Brain microvascular endothelial cell (primary cell): ENCODE measurements around the gene ACOXL.

Experiments
- DNase-seq: peaks from one replicate; pipeline ENCODE4 v3.0.0-alpha.2; 2020
- H3K27ac ChIP-seq: fragments of 250-450 bp; sonication (Bioruptor Pico); 2 replicates; pipeline ENCODE4 v1.5.1; 2020; ENCODE audit warnings: mild to moderate bottlenecking, moderate library complexity
- H3K27me3 ChIP-seq: fragments of 250-450 bp; sonication (Bioruptor Pico); replicated peaks from 2 replicates; pipeline ENCODE4 v1.5.1; 2020; ENCODE audit warnings: mild to moderate bottlenecking
- H3K36me3 ChIP-seq: fragments of 250-450 bp; sonication (Bioruptor Pico); replicated peaks from 2 replicates; pipeline ENCODE4 v1.5.1; 2020; ENCODE audit warnings: mild to moderate bottlenecking
- H3K4me3 ChIP-seq: 2 replicates; pipeline ENCODE4 v1.5.1; 2011; ENCODE audit warnings: low read depth, mild to moderate bottlenecking, control low read depth, low read length, moderate library complexity
- in situ Hi-C: cut with HindIII; loops from 2 replicates; pipeline ENCODE4 v1.10.0; 2017; ENCODE audit warnings: low sequenced_read_pairs, low pct_ligation_motif_present
- TF ChIP-seq, protein P1 (sequence below): IDR thresholded peaks from 2 replicates; pipeline ENCODE4 v1.5.1; 2011; ENCODE audit warnings: low read depth, mild to moderate bottlenecking, moderate library complexity, low read length, control low read depth, inconsistent platforms; ENCODE audit errors: missing control alignments

ACOXL gene

DNA sequence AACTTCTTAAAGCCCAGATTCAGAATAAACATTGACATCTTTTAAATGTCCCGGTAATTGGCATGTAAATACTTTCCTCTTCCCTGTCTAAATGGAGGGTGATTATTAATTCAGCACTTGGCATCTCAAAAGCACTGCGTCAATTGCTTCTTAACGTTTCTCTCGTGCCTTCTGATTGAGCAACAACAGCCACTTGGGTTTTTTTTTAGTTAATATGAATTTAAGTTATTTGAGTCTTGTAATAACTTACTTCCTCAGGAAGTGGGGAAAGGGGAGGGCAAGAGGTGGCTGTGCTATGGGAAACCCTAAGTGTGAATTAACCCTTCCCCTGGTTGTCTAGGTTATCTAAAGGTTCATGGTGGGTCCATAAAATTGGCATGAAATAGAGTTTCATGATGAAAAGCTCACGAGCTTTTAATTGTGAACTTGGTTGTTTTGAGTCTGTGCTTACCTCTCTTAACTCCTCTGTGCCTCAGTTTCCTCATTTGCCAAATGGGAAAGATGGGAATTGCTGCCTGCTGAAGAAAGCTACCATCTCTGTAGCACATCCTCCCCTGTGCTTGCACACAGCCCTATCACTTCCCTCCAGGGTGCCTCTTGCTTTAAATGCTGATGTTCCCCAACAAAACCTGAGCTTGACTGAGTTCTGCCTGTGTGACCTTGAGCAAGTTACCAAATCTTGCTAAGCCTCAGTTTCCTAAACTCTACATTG, 262.0 kb downstream of the ACOXL start:
- H3K27me3 ChIP-seq: peaks cover 23% of the 10 kb centered on the region
- in situ Hi-C loops: no loop called here
- H3K36me3 ChIP-seq: no peaks in the 10 kb centered on the region
- no peak overlapping the region for H3K27ac ChIP-seq
- H3K4me3 ChIP-seq: no peak overlapping the region
- DNase-seq: no peak
- TF ChIP-seq, protein P1, sequence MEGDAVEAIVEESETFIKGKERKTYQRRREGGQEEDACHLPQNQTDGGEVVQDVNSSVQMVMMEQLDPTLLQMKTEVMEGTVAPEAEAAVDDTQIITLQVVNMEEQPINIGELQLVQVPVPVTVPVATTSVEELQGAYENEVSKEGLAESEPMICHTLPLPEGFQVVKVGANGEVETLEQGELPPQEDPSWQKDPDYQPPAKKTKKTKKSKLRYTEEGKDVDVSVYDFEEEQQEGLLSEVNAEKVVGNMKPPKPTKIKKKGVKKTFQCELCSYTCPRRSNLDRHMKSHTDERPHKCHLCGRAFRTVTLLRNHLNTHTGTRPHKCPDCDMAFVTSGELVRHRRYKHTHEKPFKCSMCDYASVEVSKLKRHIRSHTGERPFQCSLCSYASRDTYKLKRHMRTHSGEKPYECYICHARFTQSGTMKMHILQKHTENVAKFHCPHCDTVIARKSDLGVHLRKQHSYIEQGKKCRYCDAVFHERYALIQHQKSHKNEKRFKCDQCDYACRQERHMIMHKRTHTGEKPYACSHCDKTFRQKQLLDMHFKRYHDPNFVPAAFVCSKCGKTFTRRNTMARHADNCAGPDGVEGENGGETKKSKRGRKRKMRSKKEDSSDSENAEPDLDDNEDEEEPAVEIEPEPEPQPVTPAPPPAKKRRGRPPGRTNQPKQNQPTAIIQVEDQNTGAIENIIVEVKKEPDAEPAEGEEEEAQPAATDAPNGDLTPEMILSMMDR: no peak

DNA sequence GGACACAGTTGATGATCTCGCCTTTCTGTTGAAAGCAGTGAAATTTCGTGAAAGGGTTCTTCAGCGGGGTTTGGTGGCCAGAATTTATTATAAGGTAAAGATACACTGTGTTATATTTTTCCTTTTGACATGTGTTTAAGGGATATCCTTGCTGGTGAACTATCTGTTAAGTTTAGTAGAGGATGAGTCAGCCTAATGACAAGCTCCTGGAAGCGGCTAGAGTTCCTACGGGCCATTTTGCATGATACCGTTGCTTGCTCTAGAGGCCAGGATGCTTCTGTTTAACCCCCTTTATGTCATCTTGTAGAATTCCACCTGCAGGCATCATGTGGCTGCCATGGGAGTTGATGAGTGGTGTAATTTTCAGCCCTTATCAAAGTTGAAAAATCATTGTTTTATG, 263.5 kb downstream of the ACOXL start:
- TF ChIP-seq, protein P1: no peak
- no peak for DNase-seq
- Histone ChIP-seq H3K36me3 (no peaks in the 10 kb centered on the region), H3K4me3 (no peak overlapping the region), H3K27me3 (peaks cover 26% of the 10 kb centered on the region), H3K27ac (no peak overlapping the region)
- in situ Hi-C loops: no loop called here

DNA sequence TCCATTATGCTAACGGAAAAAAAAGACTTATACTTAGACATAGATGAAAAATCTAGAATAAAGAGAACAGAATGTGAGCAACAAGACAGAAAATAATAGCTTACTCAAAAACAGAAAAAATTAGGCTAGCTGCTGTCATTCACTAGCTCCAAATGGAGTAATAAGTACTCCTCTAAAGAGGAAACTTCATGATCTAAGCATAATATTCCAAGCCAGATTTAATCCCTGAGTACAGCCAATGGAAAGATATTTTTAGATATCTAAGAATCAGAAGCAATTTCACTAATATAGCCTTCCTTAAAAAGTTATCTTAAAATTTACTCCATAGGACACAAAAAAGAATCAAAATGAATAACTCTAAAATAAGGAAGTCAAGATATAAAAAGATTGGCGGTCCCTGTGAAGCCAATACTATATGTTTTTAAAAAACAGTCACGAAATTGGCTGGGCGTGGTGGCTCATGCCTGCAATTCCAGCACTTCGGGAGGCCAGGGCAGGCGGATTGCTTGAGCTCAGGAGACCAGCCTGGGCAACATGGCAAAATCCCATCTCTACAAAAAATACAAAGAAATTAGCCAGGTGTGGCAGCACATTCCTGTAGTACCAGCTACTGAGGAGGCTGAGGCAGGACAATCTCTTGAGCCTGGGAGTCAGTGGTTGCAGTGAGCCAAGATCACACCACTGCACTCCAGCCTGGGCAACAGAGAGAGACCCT, 265.1 kb downstream of the ACOXL start:
- no peaks in the 10 kb centered on the region for H3K36me3 ChIP-seq
- no peak overlapping the region for H3K27ac ChIP-seq
- no peak overlapping the region for H3K4me3 ChIP-seq
- TF ChIP-seq, protein P1: no peak
- no peak for DNase-seq
- H3K27me3 ChIP-seq: peaks cover 22% of the 10 kb centered on the region
- in situ Hi-C loops: no loop called here

DNA sequence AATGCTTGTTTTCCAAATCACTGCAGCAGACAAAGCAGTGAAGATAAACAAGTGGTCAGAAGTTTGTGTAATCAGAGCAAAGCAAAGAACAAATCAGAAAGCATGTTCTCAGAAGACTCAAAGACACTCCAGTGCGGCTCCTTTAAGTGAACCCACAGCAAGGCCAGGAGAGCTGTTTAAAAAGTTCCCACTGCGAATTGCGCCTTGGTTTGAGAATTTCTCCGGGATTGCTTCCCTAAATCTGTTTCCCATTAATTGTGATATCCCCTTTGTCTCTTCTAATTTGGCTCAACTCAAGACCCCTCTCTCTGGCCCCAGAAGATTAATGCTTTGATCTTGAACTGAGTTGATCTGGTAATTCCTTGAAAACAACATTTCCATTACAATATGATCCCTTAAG, 265.9 kb downstream of the ACOXL start:
- in situ Hi-C loops: no loop called here
- peaks cover 22% of the 10 kb centered on the region for H3K27me3 ChIP-seq
- H3K27ac ChIP-seq: no peak overlapping the region
- no peak for DNase-seq
- TF ChIP-seq, protein P1: no peak
- H3K4me3 ChIP-seq: no peak overlapping the region
- H3K36me3 ChIP-seq: no peaks in the 10 kb centered on the region

DNA sequence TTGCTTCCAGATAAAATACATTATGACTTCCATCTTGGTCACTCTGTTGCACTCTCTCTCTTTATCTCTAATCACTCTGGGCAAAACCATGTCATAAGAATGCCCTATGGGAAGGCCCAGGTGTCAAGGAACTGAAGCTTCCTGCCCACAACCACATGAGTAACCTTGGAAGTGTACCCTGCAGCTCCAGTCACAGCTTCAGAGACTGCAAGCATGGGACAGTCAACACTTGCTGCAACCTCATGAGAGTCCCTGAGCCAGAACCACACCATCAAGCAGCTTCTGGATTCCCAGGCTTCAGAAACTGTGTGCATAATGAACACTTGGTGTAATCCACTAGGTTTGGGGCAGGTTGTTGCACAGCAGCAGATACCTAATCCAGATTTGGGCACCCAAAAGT, 267.3 kb downstream of the ACOXL start:
- no peak overlapping the region for H3K27ac ChIP-seq
- DNase-seq: no peak
- H3K4me3 ChIP-seq: no peak overlapping the region
- no peaks in the 10 kb centered on the region for H3K36me3 ChIP-seq
- TF ChIP-seq, protein P1: no peak
- in situ Hi-C loops: no loop called here
- peaks cover 20% of the 10 kb centered on the region for H3K27me3 ChIP-seq
